Hepatocyte (in vitro differentiated cells): ENCODE results near the gene FRAT2.
A peak's percentile ranks its signal among the peaks of the same experiment; 100 is the strongest.

Experiments
- EZH2phosphoT487 ChIP-seq: fragments of 200-600 bp; sonication (generic); IDR thresholded peaks from one replicate; pipeline ENCODE4 v1.6.1; 2018; ENCODE audit warnings: antibody characterized with exemption, mild to moderate bottlenecking, low read depth, moderate library complexity; ENCODE audit not compliant: unreplicated experiment, severe bottlenecking
- TF ChIP-seq, protein P1 (sequence below): fragments of 200-600 bp; sonication (generic); IDR thresholded peaks from 2 replicates; pipeline ENCODE4 v1.5.1; 2016; ENCODE audit warnings: antibody characterized with exemption, mild to moderate bottlenecking; ENCODE audit not compliant: poor library complexity

DNA sequence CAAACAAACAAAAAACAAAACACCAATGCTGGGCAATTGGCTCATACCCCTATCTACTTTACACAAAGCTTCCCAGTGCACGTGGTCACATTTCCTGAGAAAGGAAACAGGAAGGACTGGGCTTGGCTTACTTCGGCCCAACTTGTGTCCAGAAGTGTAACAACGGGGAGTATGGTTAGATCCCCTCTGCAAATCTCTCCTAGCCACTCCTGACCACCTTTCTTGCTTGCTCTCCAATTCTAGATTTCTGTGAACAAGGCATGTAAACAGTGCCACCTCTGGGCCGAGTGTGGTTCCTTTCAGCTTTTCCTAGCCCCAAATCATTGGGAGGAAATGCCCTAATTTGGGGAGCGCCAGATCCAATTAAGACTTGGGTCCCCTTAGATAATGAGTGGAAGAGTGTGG is 21.0 kb upstream of the FRAT2 start:
- TF ChIP-seq, protein P1, sequence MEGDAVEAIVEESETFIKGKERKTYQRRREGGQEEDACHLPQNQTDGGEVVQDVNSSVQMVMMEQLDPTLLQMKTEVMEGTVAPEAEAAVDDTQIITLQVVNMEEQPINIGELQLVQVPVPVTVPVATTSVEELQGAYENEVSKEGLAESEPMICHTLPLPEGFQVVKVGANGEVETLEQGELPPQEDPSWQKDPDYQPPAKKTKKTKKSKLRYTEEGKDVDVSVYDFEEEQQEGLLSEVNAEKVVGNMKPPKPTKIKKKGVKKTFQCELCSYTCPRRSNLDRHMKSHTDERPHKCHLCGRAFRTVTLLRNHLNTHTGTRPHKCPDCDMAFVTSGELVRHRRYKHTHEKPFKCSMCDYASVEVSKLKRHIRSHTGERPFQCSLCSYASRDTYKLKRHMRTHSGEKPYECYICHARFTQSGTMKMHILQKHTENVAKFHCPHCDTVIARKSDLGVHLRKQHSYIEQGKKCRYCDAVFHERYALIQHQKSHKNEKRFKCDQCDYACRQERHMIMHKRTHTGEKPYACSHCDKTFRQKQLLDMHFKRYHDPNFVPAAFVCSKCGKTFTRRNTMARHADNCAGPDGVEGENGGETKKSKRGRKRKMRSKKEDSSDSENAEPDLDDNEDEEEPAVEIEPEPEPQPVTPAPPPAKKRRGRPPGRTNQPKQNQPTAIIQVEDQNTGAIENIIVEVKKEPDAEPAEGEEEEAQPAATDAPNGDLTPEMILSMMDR, result peak; percentile 48
- no peak for TF ChIP-seq EZH2phosphoT487
